HepG2 (cell line): ENCODE measurements around the gene SLC7A10. TPM values are rescaled to one million over a fixed set of nuclear protein-coding genes. Genes with fewer than 3 reads are reported as not detected.

ENCODE experiments used
- AGO2 ChIP-seq: fragments of 200-400 bp; formaldehyde crosslinking; optimal IDR thresholded peaks from 2 replicates; pipeline ENCODE3; 2017; ENCODE audit warnings: mild to moderate bottlenecking, low read depth, low read length, moderate library complexity
- DNMT1 ChIP-seq: sonication (generic); formaldehyde crosslinking; IDR thresholded peaks from 2 replicates; pipeline ENCODE4 v1.5.1; 2020; ENCODE audit warnings: mild to moderate bottlenecking, missing genetic modification reagents
- DR1 ChIP-seq: sonication (generic); formaldehyde crosslinking; IDR thresholded peaks from 2 replicates; pipeline ENCODE4 v1.8.0; 2021; ENCODE audit warnings: mild to moderate bottlenecking, missing genetic modification reagents, inconsistent platforms
- ETV6 ChIP-seq: sonication (generic); formaldehyde crosslinking; conservative IDR thresholded peaks from 2 replicates; pipeline ENCODE4 v1.4.0; 2020; ENCODE audit warnings: missing genetic modification reagents
- GATAD2A ChIP-seq: IDR thresholded peaks from 2 replicates; pipeline ENCODE4 v1.6.1; 2016
- GLI4 ChIP-seq: sonication (generic); formaldehyde crosslinking; IDR thresholded peaks from 2 replicates; pipeline ENCODE4 v1.5.1; 2020; ENCODE audit warnings: missing genetic modification reagents, mild to moderate bottlenecking, moderate library complexity, borderline replicate concordance
- GTF3A ChIP-seq: sonication (generic); formaldehyde crosslinking; conservative IDR thresholded peaks from 2 replicates; pipeline ENCODE4 v1.4.0; 2020; ENCODE audit warnings: mild to moderate bottlenecking, missing genetic modification reagents
- HOXA9 ChIP-seq: sonication (generic); formaldehyde crosslinking; IDR thresholded peaks from 2 replicates; pipeline ENCODE4 v1.8.1; 2022; ENCODE audit warnings: missing genetic modification reagents, mild to moderate bottlenecking, moderate library complexity, borderline replicate concordance
- JUNB ChIP-seq: sonication (generic); formaldehyde crosslinking; IDR thresholded peaks from 2 replicates; pipeline ENCODE4 v1.8.0; 2022; ENCODE audit warnings: missing genetic modification reagents, mild to moderate bottlenecking, borderline replicate concordance
- NFE2L2 ChIP-seq: fragments of 150-350 bp; IDR thresholded peaks from 2 replicates; pipeline ENCODE4 v1.6.1; 2014; ENCODE audit warnings: low read length
- POLR2AphosphoS2 ChIP-seq: IDR thresholded peaks from 2 replicates; pipeline ENCODE4 v1.6.1; 2011; ENCODE audit warnings: low read depth, low read length, improper control_type of control experiment
- RAD21 ChIP-seq: fragments of 450-650 bp; formaldehyde crosslinking; IDR thresholded peaks from 2 replicates; pipeline ENCODE4 v1.5.0; 2020; ENCODE audit warnings: mild to moderate bottlenecking
- RBAK ChIP-seq: sonication (generic); formaldehyde crosslinking; IDR thresholded peaks from 2 replicates; pipeline ENCODE4 v1.5.1; 2020; ENCODE audit warnings: mild to moderate bottlenecking, missing genetic modification reagents
- SUZ12 ChIP-seq: fragments of 150-350 bp; IDR thresholded peaks from 2 replicates; pipeline ENCODE4 v1.6.1; 2014; ENCODE audit warnings: low read depth, low read length
- SYNCRIP ChIP-seq: fragments of 200-400 bp; formaldehyde crosslinking; IDR thresholded peaks from 2 replicates; pipeline ENCODE4 v1.6.1; 2018; ENCODE audit warnings: mild to moderate bottlenecking, low read depth, low read length; ENCODE audit not compliant: insufficient read depth
- TBP ChIP-seq: sonication (generic); formaldehyde crosslinking; IDR thresholded peaks from 2 replicates; pipeline ENCODE4 v1.5.0; 2020; ENCODE audit warnings: missing genetic modification reagents
- THYN1 ChIP-seq: sonication (generic); formaldehyde crosslinking; IDR thresholded peaks from 2 replicates; pipeline ENCODE4 v1.8.1; 2023; ENCODE audit warnings: low read depth, mild to moderate bottlenecking, moderate library complexity, missing genetic modification reagents, borderline replicate concordance
- U2AF1 ChIP-seq: fragments of 200-400 bp; formaldehyde crosslinking; optimal IDR thresholded peaks from 2 replicates; pipeline ENCODE3; 2017; ENCODE audit warnings: mild to moderate bottlenecking, low read depth, low read length
- ZNF205 ChIP-seq: IDR thresholded peaks from 2 replicates; pipeline ENCODE4 v1.6.1; 2018; ENCODE audit warnings: missing biosample characterization, missing genetic modification reagents
- ZNF382 ChIP-seq: sonication (generic); formaldehyde crosslinking; IDR thresholded peaks from 2 replicates; pipeline ENCODE4 v1.5.0; 2020; ENCODE audit warnings: missing genetic modification reagents, mild to moderate bottlenecking, borderline replicate concordance
- ZNF441 ChIP-seq: sonication (generic); formaldehyde crosslinking; IDR thresholded peaks from 2 replicates; pipeline ENCODE4 v1.7.0; 2021; ENCODE audit warnings: missing genetic modification reagents, borderline replicate concordance
- ZNF484 ChIP-seq: sonication (generic); formaldehyde crosslinking; IDR thresholded peaks from 2 replicates; pipeline ENCODE4 v1.5.1; 2020; ENCODE audit warnings: mild to moderate bottlenecking, low read depth, missing genetic modification reagents, borderline replicate concordance
- ZNF773 ChIP-seq: sonication (generic); formaldehyde crosslinking; IDR thresholded peaks from 2 replicates; pipeline ENCODE4 v1.4.0; 2020; ENCODE audit warnings: missing genetic modification reagents, borderline replicate concordance
- polyA plus RNA-seq, 8 experiments: library from polyadenylated mRNA; depleted of rRNA in 3 of 8; stranded (reverse) in 7 of 8; unstranded in 1 of 8; fragments of >200 nt; fragmentation: Illumina TruSeq in 4 of 8; extraction: Trizol in 4 of 8; gene quantifications; 2 replicates each; pipeline versions ENCODE4 v1.2.1 to v1.2.3, GENCODE V29; 2011 to 2016; ENCODE audit warnings: low read depth in 4 of 8, missing spikeins in 1 of 8, mixed read lengths in 1 of 8; ENCODE audit not compliant: insufficient read depth in 1 of 8
- total RNA-seq, 5 experiments: library from RNA; depleted of rRNA; stranded (reverse); fragments of >200 nt; fragmentation: Illumina TruSeq; extraction: Trizol; gene quantifications; 2 replicates each; pipeline ENCODE4 v1.2.3, GENCODE V29; 2016; ENCODE audit warnings: low read depth in 1 of 5
- TF ChIP-seq, protein P1 (sequence below): sonication (generic); formaldehyde crosslinking; IDR thresholded peaks from 2 replicates; pipeline ENCODE4 v1.5.0; 2020; ENCODE audit warnings: missing genetic modification reagents
- TF ChIP-seq, protein P2 (sequence below): sonication (generic); formaldehyde crosslinking; IDR thresholded peaks from 2 replicates; pipeline ENCODE4 v1.9.0; 2022; ENCODE audit warnings: missing genetic modification reagents, mild to moderate bottlenecking, borderline replicate concordance
- TF ChIP-seq, protein P3 (sequence below): sonication (generic); formaldehyde crosslinking; IDR thresholded peaks from 2 replicates; pipeline ENCODE4 v1.4.0; 2020; ENCODE audit warnings: missing genetic modification reagents
- TF ChIP-seq, protein P4 (sequence below): sonication (generic); formaldehyde crosslinking; IDR thresholded peaks from 2 replicates; pipeline ENCODE4 v1.8.0; 2022; ENCODE audit warnings: missing genetic modification reagents, mild to moderate bottlenecking, moderate library complexity, borderline replicate concordance

Gene SLC7A10
- total and polyA plus RNA-seq, 2 of the 13 experiments (the other 11 are each of a cell fraction or from before 2014, with no cell fraction given), result 1.1 to 2.2 TPM

DNA sequence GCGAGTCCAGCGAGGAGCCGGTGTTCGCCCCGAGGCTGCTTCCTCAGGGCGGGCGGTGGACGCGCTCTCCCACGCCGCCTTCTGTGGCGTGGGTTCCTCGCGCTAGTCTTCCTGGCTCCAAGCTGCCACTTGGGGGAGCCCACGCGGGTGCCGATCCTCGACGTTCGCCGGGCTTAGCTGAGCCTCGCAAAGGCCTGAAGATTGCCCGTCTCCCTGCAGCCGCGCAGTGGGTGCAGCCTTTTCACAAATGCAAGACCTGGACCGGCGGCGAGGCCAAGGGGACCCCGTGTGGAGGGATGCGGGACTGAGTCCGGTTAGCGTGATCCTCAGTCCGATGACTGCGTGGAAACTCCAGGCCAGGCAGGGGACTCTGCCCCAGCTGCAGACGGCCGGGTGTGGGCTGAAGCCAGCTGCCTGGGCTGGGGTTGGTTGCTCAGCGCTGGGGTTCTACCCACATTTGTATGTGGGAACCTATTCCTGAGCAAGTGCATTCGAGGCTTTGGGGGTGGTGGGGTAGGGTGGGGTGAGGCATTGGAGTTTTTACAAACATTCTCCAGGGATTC lies 48.2 kb downstream of the SLC7A10 start (continued):
- TF ChIP-seq, protein P1, sequence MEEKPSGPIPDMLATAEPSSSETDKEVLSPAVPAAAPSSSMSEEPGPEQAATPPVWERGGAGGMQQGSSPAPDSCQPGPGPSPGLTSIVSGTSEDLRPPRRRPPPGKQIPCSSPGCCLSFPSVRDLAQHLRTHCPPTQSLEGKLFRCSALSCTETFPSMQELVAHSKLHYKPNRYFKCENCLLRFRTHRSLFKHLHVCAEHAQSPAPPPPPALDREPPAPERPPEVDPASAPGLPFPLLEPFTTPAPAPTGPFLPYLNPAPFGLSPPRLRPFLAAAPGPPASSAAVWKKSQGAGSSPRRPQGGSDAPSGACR (CRISPR knock-in tag), result no peak
- TF ChIP-seq POLR2AphosphoS2, result no peak
- no peak for TF ChIP-seq GLI4 (CRISPR knock-in tag)
- TF ChIP-seq ZNF205 (CRISPR knock-in tag), result no peak
- no peak for TF ChIP-seq AGO2
- peak; percentile 80; the same call in 1 of the 2 replicates for TF ChIP-seq TBP (CRISPR knock-in tag)
- no peak for TF ChIP-seq JUNB (CRISPR knock-in tag)
- no peak for TF ChIP-seq GATAD2A
- no peak; the same call in none of the 2 replicates for TF ChIP-seq RAD21 (CRISPR knock-in tag)
- no peak for TF ChIP-seq U2AF1
- no peak for TF ChIP-seq RBAK (CRISPR knock-in tag)
- no peak for TF ChIP-seq THYN1 (CRISPR knock-in tag)
- no peak for TF ChIP-seq SYNCRIP
- TF ChIP-seq ZNF773 (CRISPR knock-in tag), result no peak
- TF ChIP-seq, protein P2, sequence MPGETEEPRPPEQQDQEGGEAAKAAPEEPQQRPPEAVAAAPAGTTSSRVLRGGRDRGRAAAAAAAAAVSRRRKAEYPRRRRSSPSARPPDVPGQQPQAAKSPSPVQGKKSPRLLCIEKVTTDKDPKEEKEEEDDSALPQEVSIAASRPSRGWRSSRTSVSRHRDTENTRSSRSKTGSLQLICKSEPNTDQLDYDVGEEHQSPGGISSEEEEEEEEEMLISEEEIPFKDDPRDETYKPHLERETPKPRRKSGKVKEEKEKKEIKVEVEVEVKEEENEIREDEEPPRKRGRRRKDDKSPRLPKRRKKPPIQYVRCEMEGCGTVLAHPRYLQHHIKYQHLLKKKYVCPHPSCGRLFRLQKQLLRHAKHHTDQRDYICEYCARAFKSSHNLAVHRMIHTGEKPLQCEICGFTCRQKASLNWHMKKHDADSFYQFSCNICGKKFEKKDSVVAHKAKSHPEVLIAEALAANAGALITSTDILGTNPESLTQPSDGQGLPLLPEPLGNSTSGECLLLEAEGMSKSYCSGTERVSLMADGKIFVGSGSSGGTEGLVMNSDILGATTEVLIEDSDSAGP (CRISPR knock-in tag), result no peak; the same call in 1 of the 2 replicates
- no peak for TF ChIP-seq ETV6 (CRISPR knock-in tag)
- TF ChIP-seq ZNF484 (CRISPR knock-in tag), result no peak
- no peak for TF ChIP-seq GTF3A (CRISPR knock-in tag)
- TF ChIP-seq HOXA9 (CRISPR knock-in tag), result no peak
- TF ChIP-seq ZNF441 (CRISPR knock-in tag), result no peak
- no peak for TF ChIP-seq NFE2L2
- no peak; the same call in 1 of the 2 replicates for TF ChIP-seq DNMT1
- TF ChIP-seq, protein P3, sequence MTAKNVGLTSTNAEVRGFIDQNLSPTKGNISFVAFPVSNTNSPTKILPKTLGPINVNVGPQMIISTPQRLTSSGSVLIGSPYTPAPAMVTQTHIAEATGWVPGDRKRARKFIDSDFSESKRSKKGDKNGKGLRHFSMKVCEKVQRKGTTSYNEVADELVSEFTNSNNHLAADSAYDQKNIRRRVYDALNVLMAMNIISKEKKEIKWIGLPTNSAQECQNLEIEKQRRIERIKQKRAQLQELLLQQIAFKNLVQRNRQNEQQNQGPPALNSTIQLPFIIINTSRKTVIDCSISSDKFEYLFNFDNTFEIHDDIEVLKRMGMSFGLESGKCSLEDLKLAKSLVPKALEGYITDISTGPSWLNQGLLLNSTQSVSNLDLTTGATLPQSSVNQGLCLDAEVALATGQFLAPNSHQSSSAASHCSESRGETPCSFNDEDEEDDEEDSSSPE (CRISPR knock-in tag), result 0 out of 2 replicates have a peak, but pooled peaks have one; percentile 11
- TF ChIP-seq SUZ12, result no peak
- TF ChIP-seq ZNF382 (CRISPR knock-in tag), result no peak
- no peak for TF ChIP-seq DR1 (CRISPR knock-in tag)
- TF ChIP-seq, protein P4, sequence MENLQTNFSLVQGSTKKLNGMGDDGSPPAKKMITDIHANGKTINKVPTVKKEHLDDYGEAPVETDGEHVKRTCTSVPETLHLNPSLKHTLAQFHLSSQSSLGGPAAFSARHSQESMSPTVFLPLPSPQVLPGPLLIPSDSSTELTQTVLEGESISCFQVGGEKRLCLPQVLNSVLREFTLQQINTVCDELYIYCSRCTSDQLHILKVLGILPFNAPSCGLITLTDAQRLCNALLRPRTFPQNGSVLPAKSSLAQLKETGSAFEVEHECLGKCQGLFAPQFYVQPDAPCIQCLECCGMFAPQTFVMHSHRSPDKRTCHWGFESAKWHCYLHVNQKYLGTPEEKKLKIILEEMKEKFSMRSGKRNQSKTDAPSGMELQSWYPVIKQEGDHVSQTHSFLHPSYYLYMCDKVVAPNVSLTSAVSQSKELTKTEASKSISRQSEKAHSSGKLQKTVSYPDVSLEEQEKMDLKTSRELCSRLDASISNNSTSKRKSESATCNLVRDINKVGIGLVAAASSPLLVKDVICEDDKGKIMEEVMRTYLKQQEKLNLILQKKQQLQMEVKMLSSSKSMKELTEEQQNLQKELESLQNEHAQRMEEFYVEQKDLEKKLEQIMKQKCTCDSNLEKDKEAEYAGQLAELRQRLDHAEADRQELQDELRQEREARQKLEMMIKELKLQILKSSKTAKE (CRISPR knock-in tag), result no peak
